Hepatocyte (in vitro differentiated cells): ENCODE measurements around the gene TRIM22. TPM values are rescaled to one million over a fixed set of nuclear protein-coding genes. Genes with fewer than 3 reads are reported as not detected.
"Not testable (repeated sequence)": the region's sequence is repeated elsewhere in the genome, so short reads cannot be mapped to it uniquely, and the experiment has no call there.

Source experiments
- DNase-seq: peaks from one replicate; pipeline ENCODE4 v3.0.0-alpha.2; 2016; ENCODE audit warnings: low spot score
- H2AFZ ChIP-seq: fragments of 200-600 bp; sonication (generic); 2 replicates; pipeline ENCODE4 v1.6.0; 2016; ENCODE audit warnings: antibody characterized with exemption, mild to moderate bottlenecking
- H3K27ac ChIP-seq: fragments of 200-600 bp; sonication (generic); 2 replicates; pipeline ENCODE4 v1.5.1; 2016; ENCODE audit warnings: mild to moderate bottlenecking
- H3K27me3 ChIP-seq: fragments of 200-600 bp; sonication (generic); 2 replicates; pipeline ENCODE4 v1.6.1; 2016
- H3K36me3 ChIP-seq: fragments of 200-600 bp; sonication (generic); replicated peaks from 2 replicates; pipeline ENCODE4 v1.5.1; 2016; ENCODE audit warnings: low read depth; ENCODE audit not compliant: insufficient read depth
- H3K4me1 ChIP-seq: fragments of 200-600 bp; sonication (generic); 2 replicates; pipeline ENCODE4 v1.5.1; 2016; ENCODE audit warnings: mild to moderate bottlenecking, moderate library complexity; ENCODE audit not compliant: insufficient read depth
- H3K4me2 ChIP-seq: fragments of 200-600 bp; sonication (generic); 2 replicates; pipeline ENCODE4 v1.6.0; 2016
- H3K4me3 ChIP-seq: fragments of 200-600 bp; sonication (generic); 2 replicates; pipeline ENCODE4 v1.5.1; 2016; ENCODE audit warnings: mild to moderate bottlenecking
- H3K79me2 ChIP-seq: fragments of 200-600 bp; sonication (generic); 2 replicates; pipeline ENCODE4 v1.6.0; 2017; ENCODE audit warnings: mild to moderate bottlenecking
- H3K9me2 ChIP-seq: fragments of 200-600 bp; sonication (generic); replicated peaks from 2 replicates; pipeline ENCODE4 v1.6.0; 2017; ENCODE audit warnings: mild to moderate bottlenecking; ENCODE audit not compliant: insufficient read depth
- H3K9me3 ChIP-seq: fragments of 200-600 bp; sonication (generic); 2 replicates; pipeline ENCODE4 v1.5.1; 2016; ENCODE audit warnings: low read depth, mild to moderate bottlenecking
- H4K20me1 ChIP-seq: fragments of 200-600 bp; sonication (generic); 2 replicates; pipeline ENCODE4 v1.6.0; 2016; ENCODE audit warnings: mild to moderate bottlenecking; ENCODE audit not compliant: insufficient read depth, poor library complexity, severe bottlenecking
- EZH2 ChIP-seq: fragments of 200-600 bp; sonication (generic); IDR thresholded peaks from 2 replicates; pipeline ENCODE4 v1.6.1; 2016; ENCODE audit warnings: antibody characterized with exemption, mild to moderate bottlenecking, borderline replicate concordance
- EZH2phosphoT487 ChIP-seq: fragments of 200-600 bp; sonication (generic); IDR thresholded peaks from one replicate; pipeline ENCODE4 v1.6.1; 2018; ENCODE audit warnings: antibody characterized with exemption, mild to moderate bottlenecking, low read depth, moderate library complexity; ENCODE audit not compliant: unreplicated experiment, severe bottlenecking
- WGBS: methylation state at CpG from one replicate; pipeline ENCODE4 v1.1.6; 2016; ENCODE audit warnings: low lambda C conversion rate; ENCODE audit errors: missing lambda C conversion rate; 5-methylcytosine and 5-hydroxymethylcytosine counted together
- polyA plus RNA-seq: library from polyadenylated mRNA; unstranded; fragments of >200 nt; fragmentation: Nextera tagmentation; extraction: Ambion mirVana; gene quantifications from 2 replicates; pipeline ENCODE4 v1.2.1, GENCODE V29; 2016
- total RNA-seq: library from RNA; depleted of rRNA; stranded (reverse); fragments of >200 nt; gene quantifications from 2 replicates; pipeline ENCODE4 v1.2.3, GENCODE V29; 2014
- TF ChIP-seq, protein P1 (sequence below): fragments of 200-600 bp; sonication (generic); IDR thresholded peaks from 2 replicates; pipeline ENCODE4 v1.5.1; 2016; ENCODE audit warnings: antibody characterized with exemption, mild to moderate bottlenecking; ENCODE audit not compliant: poor library complexity

The TRIM22 gene
- total and polyA plus RNA-seq, 2 experiments from 2014 or later: 9.3 to 15.4 TPM

DNA sequence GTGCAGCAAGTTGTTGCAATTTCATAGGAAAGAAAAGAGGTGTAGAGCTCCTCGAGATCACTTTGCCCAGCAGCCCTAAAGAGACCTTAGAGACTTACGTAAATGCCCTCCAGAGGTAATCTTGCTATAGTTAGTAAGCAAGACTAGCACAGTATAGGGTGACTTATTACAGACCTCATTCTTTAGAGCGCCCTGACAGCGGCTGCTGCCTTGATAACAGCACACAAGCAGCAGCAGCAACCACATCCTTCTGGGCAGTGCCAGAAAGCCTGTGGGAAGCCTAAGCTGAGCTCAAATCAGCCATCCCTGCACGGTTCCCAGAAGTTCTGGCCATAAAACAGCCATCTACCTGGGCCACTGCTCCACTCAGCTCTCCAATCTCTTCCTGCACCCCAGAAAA is 24.1 kb downstream of the TRIM22 start:
- Histone ChIP-seq H3K9me2 (no peaks in the 10 kb centered on the region), H3K9me3 (no peaks in the 10 kb centered on the region), H3K27me3 (no peaks in the 10 kb centered on the region), H4K20me1 (no peaks in the 10 kb centered on the region), H3K4me3 (no peak overlapping the region), H3K27ac (no peak overlapping the region), H2AFZ (no peak overlapping the region), H3K4me2 (no peak overlapping the region), H3K4me1 (no peaks in the 10 kb centered on the region), H3K79me2 (no peaks in the 10 kb centered on the region), H3K36me3 (no peaks in the 10 kb centered on the region)
- WGBS: 71% methylated on average over 5 of the region's 5 CpGs
- DNase-seq: no peak
- TF ChIP-seq EZH2 (no peak), EZH2phosphoT487 (no peak)
- TF ChIP-seq, protein P1, sequence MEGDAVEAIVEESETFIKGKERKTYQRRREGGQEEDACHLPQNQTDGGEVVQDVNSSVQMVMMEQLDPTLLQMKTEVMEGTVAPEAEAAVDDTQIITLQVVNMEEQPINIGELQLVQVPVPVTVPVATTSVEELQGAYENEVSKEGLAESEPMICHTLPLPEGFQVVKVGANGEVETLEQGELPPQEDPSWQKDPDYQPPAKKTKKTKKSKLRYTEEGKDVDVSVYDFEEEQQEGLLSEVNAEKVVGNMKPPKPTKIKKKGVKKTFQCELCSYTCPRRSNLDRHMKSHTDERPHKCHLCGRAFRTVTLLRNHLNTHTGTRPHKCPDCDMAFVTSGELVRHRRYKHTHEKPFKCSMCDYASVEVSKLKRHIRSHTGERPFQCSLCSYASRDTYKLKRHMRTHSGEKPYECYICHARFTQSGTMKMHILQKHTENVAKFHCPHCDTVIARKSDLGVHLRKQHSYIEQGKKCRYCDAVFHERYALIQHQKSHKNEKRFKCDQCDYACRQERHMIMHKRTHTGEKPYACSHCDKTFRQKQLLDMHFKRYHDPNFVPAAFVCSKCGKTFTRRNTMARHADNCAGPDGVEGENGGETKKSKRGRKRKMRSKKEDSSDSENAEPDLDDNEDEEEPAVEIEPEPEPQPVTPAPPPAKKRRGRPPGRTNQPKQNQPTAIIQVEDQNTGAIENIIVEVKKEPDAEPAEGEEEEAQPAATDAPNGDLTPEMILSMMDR: no peak

DNA sequence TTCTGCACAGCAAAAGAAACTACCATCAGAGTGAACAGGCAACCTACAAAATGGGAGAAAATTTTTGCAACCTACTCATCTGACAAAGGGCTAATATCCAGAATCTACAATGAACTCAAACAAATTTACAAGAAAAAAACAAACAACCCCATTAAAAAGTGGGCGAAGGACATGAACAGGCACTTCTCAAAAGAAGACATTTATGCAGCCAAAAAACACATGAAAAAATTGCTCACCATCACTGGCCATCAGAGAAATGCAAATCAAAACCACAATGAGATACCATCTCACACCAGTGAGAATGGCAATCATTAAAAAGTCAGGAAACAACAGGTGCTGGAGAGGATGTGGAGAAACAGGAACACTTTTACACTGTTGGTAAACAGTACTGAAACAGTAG is 26.9 kb downstream of the TRIM22 start:
- WGBS: 95% methylated on average over 1 of the region's 1 CpG
- not testable (repeated sequence) for H3K27me3 ChIP-seq, H3K79me2 ChIP-seq, H3K4me2 ChIP-seq, H2AFZ ChIP-seq, H3K4me3 ChIP-seq, H3K9me2 ChIP-seq, H4K20me1 ChIP-seq, H3K4me1 ChIP-seq, H3K27ac ChIP-seq, H3K9me3 ChIP-seq, DNase-seq, H3K36me3 ChIP-seq

DNA sequence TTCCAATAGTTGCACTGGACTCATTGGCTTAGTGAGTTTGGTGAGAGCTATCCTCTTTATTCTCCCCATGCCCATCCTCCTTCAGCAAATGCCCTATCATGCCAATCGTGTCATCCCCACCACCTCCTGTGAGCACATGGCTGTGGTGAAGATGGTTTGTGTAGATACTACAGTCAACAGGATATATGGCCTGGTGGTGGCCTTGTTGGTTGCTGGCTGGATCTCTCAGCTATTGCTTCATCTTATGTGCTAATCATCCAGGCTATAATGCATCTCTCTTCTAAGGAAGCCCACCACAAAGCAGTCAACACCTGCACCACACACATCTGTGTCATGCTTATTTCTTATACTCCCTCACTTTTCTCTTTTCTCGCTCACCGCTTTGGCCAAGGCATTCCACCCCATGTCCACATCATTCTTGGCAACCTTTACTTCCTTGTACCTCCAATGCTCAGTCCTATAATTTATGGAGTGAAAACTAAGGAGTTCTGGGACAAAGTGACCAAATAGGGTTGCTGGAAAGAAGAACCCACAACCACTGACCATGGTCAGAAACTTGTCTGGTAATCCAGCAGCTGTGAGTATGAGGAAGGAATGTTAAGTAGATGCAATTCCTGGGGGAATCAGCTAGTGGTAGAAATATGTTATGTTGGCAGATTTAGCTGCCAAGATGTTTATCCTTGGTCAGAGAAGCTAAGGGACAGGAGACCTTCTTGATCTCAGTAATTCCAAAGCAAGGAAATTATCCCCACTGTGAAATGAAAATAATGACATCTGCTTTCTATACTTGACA is 30.3 kb downstream of the TRIM22 start:
- Histone ChIP-seq H3K9me3 (no peaks in the 10 kb centered on the region), H3K79me2 (no peaks in the 10 kb centered on the region), H4K20me1 (no peaks in the 10 kb centered on the region), H3K36me3 (no peaks in the 10 kb centered on the region), H3K4me2 (no peak overlapping the region), H3K4me1 (no peaks in the 10 kb centered on the region), H3K27ac (no peak overlapping the region), H2AFZ (no peak overlapping the region), H3K9me2 (no peaks in the 10 kb centered on the region), H3K27me3 (no peaks in the 10 kb centered on the region), H3K4me3 (no peak overlapping the region)
- no peak for TF ChIP-seq EZH2phosphoT487
- no peak for TF ChIP-seq EZH2
- TF ChIP-seq, protein P1: no peak
- DNase-seq: no peak
- WGBS: 99% methylated on average over 3 of the region's 3 CpGs

DNA sequence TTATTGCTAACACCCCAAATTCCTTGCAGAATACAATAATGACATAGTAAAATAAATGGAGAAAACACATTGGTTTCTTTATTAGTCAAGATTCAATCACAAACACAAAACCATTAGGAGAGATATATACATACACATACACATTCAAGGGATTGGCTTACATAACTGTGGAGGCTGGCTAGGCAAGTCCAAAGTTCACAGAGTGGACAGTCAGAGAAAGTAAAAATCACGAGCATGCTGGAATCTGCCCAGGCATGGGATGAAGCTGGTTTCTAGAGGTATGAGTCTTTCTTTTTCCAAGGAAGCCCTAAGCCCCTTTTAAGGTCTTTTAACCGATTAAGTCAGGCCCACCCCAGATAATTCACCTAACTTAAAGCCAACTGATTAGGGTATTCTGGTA is 33.0 kb downstream of the TRIM22 start:
- Histone ChIP-seq H3K9me2 (no peaks in the 10 kb centered on the region), H3K9me3 (no peaks in the 10 kb centered on the region), H3K27ac (no peak overlapping the region), H3K4me1 (no peaks in the 10 kb centered on the region), H3K36me3 (no peaks in the 10 kb centered on the region), H3K27me3 (no peaks in the 10 kb centered on the region), H4K20me1 (no peaks in the 10 kb centered on the region), H2AFZ (no peak overlapping the region), H3K4me3 (no peak overlapping the region), H3K79me2 (no peaks in the 10 kb centered on the region), H3K4me2 (no peak overlapping the region)
- WGBS: 62% methylated on average over 2 of the region's 2 CpGs
- peak; percentile 20 for DNase-seq
- TF ChIP-seq EZH2phosphoT487 (no peak), EZH2 (no peak)
- TF ChIP-seq, protein P1: no peak
